Gastrocnemius medialis (tissue), 4 donors: ENCODE results near the gene UGT2B10.

Experiments used
- CTCF ChIP-seq, 5 experiments: fragments of 450-650 bp in 3 of 5; fragments of 200-600 bp in 2 of 5; sonication (generic) in 2 of 5; IDR thresholded peaks in 4 of 5; conservative IDR thresholded peaks in 1 of 5; 1 replicate in 4 of 5; 2 replicates in 1 of 5; pipeline ENCODE4 v1.5.1; 2016 to 2019; ENCODE audit warnings: antibody characterized with exemption in 5 of 5, mild to moderate bottlenecking in 3 of 5, moderate library complexity in 3 of 5
- POLR2A ChIP-seq, 2 donors: fragments of 450-650 bp; IDR thresholded peaks; one replicate each; pipeline ENCODE4 v1.6.1; 2017; ENCODE audit warnings: antibody characterized with exemption in 2 of 2, mild to moderate bottlenecking in 2 of 2, moderate library complexity in 2 of 2

DNA sequence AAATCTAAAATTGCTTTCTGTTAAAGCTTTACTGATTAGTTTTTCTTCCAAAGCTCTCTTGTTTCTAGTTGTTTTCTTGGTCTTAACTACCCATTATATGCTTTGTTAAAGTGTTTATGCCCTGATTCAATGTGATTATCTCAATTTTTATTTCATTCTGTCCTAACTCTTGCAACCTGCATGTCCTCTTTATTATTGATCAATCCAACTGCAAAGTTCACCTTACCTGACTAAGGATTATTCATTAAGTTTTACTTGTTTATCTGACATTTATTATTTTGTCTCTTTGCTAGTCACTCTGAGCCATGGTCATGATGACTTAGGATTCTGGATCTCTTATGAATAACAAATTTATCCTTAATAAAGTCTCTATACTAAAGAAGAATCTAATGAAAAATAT lies 15.8 kb downstream of the UGT2B10 start:
- TF ChIP-seq CTCF (IDR thresholded peaks at IDR 0.05 in 4 of 5, conservative IDR thresholded peaks at IDR 0.05 in 1 of 5) (no peak), POLR2A (IDR thresholded peaks at IDR 0.05) (no peak)
